HG03095 (cell line): ENCODE measurements around the gene MAP2.

ENCODE experiments used
- ATAC-seq: cut with Tn5 transposase; IDR thresholded peaks from one replicate; pipeline ENCODE4 v1.9.1; 2021; ENCODE audit warnings: moderate library complexity; ENCODE audit not compliant: unreplicated experiment

MAP2 gene

DNA sequence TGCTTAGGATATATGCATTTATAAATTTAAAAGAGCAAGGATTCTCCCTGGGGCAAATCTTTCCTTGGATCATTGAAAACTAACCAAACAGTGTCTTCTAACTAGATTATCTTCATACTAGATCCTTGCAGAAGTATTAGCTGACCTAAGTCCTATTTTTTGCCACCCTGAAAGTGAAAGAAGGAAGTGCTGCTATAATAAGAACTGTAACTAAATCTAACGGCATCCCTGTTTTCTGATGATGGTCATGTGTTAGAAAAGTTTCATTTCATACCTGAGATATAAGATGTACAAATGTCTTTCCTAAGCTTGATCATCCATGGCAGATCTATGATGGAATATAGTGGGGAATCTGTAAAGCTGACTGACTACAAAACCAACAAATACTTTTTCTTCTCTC, 102.7 kb downstream of the MAP2 start:
- no peak for ATAC-seq

DNA sequence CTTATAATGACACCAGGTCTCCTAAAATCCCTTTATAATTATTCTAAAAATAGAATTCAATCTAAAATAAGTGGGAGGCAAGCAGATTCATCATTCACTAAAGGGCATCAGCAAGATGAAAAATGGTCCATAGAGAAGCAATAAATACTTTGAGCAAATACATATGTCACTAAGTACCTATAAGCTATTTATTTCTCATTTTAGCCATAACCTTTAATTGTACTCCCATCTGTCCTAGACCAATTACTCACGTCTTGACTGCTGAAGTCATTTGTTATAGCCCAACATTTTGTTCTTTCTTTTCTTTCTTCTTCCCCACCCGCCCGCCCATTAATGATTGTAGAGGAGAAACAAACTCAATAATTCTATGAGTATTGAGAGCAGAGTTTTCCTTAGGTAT, 105.7 kb downstream of the MAP2 start:
- no peak for ATAC-seq

DNA sequence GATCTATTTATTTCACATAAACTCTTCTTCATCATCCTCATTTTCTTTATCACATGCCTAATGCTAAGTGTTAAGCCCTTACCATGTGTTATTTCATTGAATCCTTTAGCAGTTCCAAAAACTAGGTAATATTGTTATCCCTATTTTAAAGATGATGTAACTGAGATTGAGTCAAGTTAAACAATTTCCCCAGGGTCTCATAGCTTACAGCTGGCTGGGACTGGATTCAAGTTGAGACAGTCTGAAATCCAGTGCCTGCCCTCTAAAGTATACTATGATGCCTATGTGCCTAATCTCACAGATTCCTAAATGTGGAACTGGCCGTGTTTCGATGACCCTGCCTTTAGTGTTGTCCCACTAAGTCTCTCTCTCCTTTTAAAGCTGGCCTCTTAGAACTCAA, 108.5 kb downstream of the MAP2 start:
- no peak for ATAC-seq

DNA sequence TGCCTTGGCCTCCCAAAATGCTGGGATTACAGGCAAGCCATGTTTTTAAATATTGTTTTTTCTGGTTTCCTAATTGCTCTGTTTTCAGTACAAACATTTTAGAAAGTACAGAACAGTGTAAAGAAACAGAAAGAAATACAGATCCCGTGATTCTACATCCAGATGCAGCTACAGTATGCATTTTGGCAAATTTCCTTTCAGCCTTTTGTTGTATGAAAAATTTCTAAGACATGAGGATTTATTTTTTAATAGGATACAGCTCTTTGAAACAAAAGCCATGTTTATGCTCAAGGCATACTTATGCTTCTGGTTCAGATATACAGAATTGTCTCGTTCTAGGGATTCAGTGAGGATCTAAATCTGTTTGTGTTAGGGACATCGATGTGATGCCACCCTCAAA, 109.5 kb downstream of the MAP2 start:
- ATAC-seq: no peak

DNA sequence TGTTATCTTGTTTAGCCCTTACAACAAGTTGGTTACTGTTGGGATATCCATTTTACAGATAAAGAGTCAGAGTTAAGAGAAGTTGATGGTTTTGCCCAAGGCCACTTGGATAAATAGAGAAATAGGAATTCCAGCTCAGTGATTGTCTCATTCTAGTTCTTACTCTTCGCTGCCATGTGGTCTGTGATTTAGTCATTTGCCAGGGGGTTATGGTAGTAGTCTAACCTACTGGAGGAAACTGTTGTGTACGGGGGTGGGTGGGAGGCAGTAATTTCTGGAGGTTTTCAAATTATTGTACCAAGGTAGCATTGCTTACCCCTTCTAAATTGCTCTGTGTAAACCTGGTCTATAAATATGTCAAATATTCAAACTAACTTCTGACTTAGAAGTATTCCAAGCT, 110.4 kb downstream of the MAP2 start:
- ATAC-seq: no peak

DNA sequence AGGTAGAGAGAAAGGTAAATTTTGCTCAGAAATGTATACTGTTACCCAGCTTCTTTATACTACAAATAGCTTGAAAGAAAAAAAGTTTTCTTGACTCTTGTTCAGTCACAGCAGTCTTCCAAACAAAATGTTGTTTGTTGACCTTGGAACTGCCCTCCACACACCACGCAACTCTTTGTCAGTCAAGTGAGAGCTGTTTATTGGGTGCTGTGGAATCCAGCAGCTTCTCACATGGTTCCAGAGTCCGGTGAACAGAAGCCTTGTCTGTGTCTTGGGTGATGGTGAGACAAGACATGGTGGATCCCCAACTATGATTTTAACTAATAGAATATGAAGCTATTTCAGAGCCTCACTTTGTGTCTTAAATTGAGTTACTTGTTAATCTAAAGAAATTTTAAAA, 112.5 kb downstream of the MAP2 start:
- no peak for ATAC-seq

DNA sequence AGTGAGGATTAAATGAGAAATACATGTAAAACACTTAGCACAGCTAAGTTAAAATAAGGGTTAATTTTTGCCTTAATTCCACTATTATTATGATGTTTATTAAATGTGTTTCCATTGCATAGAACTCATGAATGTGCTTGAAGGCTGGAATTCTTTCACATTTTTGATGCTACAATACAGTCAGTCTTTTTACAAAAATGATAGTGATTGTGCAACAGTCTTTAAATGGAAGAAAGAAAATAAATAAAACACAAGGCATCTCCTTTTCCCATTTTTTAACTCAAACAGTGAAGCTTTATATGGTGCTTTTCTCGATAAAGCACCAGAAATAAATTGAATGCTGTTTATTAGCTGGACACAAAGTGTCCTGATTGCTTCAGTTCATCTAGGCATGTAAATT, 123.9 kb downstream of the MAP2 start:
- ATAC-seq: no peak

DNA sequence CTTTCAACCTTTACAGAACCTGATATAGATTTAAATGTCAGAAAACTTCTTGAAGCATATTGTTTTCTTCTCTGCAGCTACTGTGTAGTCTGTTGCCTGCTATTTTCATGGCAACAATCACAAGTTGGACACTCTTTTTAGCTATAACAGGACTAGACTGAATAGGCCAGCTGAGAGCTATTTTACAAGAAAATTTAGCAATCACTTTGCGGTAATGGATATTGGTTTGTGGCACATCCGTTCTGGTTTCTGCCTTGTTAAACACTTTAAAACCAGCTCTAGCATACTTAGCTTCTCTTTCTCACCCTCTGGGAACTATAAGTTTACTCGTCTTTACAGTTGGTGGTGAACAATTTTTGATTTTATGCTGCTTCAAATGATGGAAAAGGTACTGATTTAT, 125.7 kb downstream of the MAP2 start:
- no peak for ATAC-seq

DNA sequence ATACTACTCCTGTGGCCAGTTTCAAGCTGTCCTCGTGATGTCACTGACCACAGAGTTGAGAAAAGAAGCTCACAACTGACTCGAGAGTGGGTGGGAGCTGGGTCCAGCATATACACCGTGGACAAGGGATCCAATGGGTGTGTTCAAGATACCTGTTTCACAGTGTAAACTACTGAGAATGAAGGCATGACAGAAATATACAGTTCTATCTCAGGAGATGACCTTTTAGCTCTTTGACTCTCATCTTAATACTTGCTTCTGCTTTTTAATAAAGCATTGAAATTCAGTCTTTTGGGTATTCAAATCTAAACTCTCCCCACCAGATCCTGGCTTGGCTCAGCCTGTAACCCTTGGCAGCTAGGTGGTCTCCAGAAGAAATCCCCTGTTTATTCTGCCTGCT, 130.1 kb downstream of the MAP2 start:
- no peak for ATAC-seq

DNA sequence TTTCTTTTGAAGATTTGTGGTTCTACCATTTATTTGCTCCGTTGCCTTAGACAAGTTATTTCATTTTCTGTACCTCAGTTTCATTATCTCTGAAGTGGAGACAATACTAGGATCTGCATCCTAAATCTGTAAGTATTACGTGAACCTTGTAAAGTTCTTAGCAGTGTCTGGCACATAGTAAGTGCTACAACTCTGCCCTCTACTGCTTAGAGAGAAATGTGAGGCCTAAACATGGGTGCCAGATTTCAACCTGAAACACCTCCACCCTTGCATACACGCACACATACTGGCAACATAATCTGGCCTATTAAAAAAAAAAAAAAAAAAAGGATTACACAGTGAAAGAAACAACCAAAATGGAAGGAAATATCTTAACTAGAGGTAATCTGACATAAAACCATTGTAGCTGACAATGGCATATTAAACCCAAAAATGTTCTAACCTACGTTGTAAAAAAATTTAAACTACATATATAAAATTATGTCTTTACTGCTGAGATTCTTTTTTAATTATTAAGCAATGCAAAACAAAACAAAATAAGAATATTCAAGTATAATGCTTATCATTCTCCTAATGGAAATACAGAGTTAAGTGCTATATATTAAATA, 132.6 kb downstream of the MAP2 start:
- ATAC-seq: no peak

DNA sequence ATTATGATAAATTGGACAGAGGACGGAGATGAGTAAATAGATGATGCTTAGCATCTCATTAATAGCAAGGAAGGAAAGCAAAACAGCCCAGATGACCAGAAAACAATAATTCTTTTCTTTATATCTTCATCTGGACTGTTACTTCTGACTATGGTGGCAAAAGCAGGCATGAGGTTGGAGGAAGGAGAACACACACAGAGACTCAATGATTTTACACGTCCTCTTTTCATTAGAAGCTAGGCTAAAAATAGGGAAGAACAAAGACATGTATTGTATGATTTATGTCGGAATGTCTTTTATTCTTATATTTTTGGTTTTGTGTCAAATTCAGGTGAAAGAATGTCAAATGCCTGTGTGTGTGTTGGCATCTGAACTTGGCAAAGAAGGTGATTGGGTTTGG, 137.1 kb downstream of the MAP2 start:
- ATAC-seq: no peak

DNA sequence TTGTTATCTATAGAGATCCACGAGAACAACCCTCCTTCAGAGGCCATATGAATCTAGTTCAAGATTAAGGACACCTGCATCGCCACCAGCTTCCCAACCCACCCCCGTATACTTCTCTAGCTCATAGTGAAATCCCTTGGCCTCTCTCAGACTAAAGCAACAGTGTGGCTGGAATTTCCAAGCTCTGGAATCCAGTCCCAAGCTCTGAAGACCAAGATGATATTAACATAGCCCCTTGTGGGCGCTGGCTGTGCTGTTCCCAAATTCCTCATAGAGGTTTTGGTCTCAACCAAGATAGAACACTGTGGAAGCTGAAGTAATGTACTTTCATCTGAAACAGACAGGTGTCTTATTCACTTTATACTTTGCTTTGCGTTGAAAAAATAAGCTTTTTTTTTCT, 139.6 kb downstream of the MAP2 start:
- no peak for ATAC-seq

DNA sequence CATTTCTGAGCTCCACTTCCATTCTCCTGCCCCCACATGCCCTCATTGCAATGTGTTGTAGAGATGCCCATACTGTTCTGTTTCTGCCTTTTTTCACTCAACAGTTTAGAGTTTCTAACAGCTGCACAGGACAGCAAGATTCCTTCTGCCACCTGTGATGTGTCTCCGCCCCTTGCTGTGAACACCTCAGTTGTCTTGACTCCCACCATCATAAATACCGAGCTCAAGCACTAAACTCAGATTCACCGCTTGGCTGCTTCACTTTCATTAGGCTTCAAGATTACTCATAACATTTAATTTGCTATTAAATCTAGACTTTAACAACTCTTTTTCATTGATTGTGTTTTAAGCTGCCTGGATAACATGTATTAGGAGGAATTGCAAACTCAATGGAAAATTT, 141.0 kb downstream of the MAP2 start:
- ATAC-seq: no peak

DNA sequence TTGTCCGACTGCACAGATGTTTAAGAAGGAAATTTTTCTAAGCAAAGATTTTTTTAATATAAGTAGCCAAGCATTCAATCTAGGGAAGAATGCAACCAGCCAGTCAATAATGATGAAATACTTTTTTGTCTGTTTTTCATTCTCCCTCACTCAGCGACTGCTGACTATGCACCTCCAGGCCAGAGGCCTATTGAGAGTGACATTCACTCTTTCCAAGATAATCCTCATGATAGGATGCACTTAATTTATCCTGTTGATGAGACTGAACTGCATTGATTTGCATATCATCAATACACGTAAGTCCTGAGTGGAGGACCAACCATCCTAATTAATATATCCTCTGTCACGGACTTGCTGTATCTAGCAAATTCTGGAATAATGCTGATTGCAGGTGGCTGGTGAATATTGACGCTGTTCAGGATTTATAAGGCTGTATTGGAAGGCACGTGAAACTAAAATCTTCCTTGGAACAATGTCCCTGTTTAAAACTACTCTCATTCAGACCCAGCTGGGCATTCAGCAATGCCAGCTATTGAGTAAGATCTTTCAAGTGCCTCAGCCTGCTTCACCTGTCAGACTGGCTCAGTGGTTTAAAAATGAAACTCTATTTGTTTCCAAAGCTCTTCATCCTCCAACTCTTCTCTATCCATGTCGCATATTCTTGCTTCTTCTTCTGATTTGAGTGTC, 142.2 kb downstream of the MAP2 start:
- ATAC-seq: no peak

DNA sequence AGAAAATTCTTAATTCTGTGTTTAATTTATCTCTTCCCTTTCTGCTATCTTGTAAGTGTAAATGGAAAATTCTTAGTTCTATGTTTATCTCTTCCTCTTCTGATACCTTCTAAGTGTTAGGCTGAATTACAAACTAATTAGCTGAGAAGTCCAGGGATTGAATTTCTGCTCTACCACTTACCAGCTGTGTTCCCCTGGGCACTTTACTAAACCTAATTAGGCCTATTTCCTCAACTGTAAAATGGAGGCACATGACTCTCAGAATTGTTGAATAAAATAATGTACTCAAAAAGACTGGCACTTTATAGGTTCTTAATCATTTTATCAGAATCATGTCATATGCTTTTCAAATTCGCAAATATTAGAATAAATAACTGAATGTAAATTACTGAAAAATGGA, 146.3 kb downstream of the MAP2 start:
- ATAC-seq: no peak

DNA sequence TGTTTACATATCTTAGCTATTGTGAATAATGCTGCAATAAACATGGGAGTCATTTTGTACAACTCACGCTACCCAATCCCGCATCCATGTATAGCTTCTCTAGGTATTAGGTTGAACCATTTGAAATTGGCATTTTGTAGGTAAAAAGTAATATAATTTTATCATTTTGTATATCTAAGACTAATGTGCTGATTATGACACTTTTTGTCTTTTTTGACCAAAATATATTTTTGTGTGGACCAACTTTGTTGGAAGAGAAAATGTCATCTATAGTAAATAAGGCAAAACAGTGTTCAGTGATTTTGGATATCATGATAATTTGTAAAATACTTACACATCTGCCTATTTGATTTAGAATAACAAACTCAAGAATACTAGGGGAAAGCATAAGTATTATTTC, 150.7 kb downstream of the MAP2 start:
- no peak for ATAC-seq

DNA sequence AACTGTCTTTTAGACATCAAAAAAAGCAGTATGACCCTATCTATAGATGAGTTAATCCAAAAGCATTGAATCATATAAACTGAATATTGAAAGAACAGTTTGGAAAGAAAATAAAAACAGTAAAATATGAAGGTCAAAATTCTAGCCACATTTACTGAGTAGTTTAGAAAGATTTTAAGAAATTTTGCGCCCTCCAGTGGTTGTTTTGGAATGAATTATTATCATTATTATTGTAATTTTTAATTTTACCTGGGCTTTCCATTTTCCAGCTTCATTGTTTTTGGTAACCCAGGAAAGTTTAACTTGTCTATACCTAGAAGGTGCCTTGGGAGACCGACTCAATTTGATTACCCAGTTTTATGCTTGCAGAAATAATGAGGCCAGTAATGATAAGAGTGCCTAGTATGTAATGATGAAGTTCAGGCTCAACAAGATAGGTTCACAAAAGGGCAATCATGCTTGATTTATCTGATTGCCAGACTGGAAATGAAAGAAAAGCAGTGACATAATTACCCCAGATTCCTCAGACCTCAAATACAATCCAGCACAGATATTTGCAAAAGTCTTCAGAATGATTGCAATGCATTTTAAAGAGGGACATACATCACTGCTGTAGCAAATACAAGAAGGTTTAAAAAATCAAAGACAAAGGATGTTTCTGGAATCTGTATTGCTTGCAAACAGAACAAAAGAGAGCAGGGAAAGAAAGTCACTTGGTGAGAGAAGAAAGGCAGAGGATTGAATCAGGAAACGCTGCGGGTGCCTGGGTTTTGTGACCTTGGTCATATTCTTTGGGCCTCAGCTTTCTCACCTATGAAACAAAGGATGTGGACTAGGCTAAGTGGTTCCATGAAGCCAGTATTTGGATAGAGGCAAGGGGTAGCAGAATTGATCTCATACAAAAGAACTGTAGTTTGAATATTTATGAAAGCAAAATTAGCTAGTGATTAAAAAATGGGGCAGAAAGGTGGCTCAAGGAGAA, 153.8 kb downstream of the MAP2 start:
- ATAC-seq: no peak

DNA sequence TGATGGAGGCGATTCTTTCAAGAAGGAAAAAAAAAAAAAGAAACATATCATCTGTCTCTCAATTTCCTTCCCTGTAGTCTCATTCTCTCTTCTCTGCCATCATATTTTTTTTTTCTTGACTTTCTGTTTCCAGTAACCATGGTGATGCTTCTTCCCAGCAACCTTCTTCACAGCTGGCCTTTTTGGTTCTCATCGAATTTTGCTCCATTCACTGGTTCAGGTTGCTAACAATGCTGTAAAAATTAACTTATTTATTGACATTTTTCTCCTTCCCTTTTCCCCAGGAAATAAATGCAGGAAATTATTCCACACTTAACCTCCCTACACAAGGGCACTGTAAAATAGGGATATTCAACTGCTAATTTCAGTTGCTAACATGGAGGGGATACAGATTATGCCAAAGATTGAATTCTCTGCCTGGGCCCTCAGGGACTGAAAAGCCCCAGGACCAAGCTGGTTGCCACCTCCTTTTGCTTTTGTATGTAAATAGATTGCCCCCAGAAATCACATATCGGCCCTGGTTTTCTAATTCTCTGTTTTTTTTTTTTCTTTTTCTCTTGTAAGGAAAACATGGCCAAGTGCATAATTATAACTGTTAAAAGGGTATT, 154.7 kb downstream of the MAP2 start:
- no peak for ATAC-seq

DNA sequence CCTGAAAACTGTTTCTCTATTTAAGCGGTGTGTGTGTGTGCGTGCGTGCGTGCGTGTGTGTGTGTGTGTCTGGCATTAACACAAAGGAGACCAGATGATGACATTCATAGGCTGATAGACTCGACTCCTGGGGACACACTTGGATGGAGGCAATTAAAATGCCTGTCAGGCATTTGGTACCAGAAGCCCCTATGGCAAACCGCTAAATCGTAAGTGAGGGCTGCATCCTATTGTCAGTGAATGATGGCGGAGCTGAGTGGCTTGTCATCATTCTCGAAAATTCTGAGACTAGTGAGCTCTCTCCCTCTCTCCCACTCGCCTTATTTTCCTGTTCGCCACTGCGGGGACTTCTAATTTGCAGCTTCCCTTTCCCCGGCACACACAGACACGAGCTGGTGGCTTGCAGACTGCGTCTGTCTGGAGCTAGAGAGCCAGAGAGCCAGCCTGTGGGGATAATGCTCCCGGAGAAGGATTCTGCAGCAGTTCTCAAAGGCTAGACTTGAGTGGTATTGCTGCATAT, 155.4 kb downstream of the MAP2 start:
- ATAC-seq: no peak

DNA sequence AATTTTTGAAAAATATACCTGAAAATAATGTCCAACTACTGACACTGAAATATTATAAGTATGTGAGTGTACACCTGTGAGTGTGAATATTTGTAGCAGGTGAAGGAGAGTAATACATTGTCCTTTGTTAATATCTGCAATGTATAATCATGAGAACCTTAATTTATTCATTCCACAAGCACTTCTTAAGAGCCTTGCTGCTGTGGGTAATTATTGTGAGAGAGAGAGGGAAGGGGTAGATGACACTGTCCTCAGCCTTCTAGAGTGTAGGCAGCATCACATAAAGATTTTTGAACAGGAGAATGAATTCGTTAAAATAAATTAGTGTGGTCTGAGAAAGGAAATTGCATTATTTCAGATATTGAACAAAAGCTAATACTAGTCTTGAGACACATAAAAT, 157.2 kb downstream of the MAP2 start:
- ATAC-seq: no peak

DNA sequence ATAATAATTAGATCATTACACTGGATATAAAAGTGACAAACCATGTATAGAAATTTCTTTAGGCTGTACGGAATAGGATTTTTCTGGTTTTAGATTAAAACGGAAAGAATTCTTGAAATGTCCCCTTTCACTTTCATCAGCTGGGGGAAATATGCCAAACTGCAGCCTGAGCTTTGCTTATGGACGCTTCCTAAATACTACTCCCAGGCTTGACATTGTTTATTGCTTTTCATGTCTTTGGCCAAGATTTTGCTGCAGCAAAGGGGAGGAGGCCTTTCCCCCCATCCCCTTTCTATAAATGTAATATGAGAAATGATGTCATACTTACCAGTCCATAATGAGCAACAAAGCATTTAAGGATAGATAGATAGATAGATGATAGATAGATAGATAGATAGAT, 158.4 kb downstream of the MAP2 start:
- no peak for ATAC-seq
